Testis (tissue), 3 donors: Measurements from ENCODE around the gene RTL1. TPM values are rescaled to one million over a fixed set of nuclear protein-coding genes. Genes with fewer than 3 reads are reported as not detected.

Experiments
- DNase-seq: peaks from one replicate; pipeline ENCODE4 v3.0.0-alpha.2; 2019
- H3K27ac ChIP-seq, 2 donors: fragments of 200-600 bp; sonication (generic); one replicate each; pipeline ENCODE4 v1.5.1; 2019
- H3K27me3 ChIP-seq: fragments of 200-600 bp; sonication (generic); one replicate; pipeline ENCODE4 v1.5.1; 2019
- H3K36me3 ChIP-seq: fragments of 200-600 bp; sonication (generic); one replicate; pipeline ENCODE4 v1.5.1; 2017; ENCODE audit warnings: low read depth; ENCODE audit errors: missing control alignments
- H3K4me1 ChIP-seq: fragments of 200-600 bp; sonication (generic); one replicate; pipeline ENCODE4 v1.5.1; 2019
- H3K4me3 ChIP-seq, 2 donors: fragments of 200-600 bp; sonication (generic); one replicate each; pipeline ENCODE4 v1.5.1; 2017 to 2019
- H3K9me3 ChIP-seq: fragments of 200-600 bp; sonication (generic); one replicate; pipeline ENCODE4 v1.5.1; 2017
- CTCF ChIP-seq, 3 experiments: fragments of 450-650 bp in 2 of 3; fragments of 200-600 bp in 1 of 3; sonication (generic) in 1 of 3; IDR thresholded peaks; one replicate each; pipeline ENCODE4 v1.5.1; 2016 to 2019; ENCODE audit warnings: antibody characterized with exemption in 3 of 3, mild to moderate bottlenecking in 2 of 3, moderate library complexity in 1 of 3
- POLR2A ChIP-seq: fragments of 450-650 bp; IDR thresholded peaks from one replicate; pipeline ENCODE4 v1.6.1; 2017; ENCODE audit warnings: antibody characterized with exemption, mild to moderate bottlenecking, moderate library complexity
- WGBS, 2 donors: methylation state at CpG; one replicate each; pipeline ENCODE4 v1.1.5; 2018; 5-methylcytosine and 5-hydroxymethylcytosine counted together
- intact Hi-C: fragments of 100-400 bp; cut with DNase I; formaldehyde crosslinking; loops from one replicate; pipeline ENCODE4 v1.15.1; 2023; ENCODE audit warnings: low total_unique reads
- polyA plus RNA-seq: library from polyadenylated mRNA; stranded (reverse); fragments of 350-450 nt; fragmentation: Illumina TruSeq; extraction: RNeasy Lipid Tissue Mini Kit (QIAGEN cat#74804); gene quantifications from one replicate; pipeline ENCODE4 v1.2.3, GENCODE V29; 2014; ENCODE audit warnings: low read depth, low replicate concordance; ENCODE audit not compliant: insufficient read depth
- total RNA-seq, 2 donors: library from RNA; depleted of rRNA; stranded (reverse); fragments of >200 nt; gene quantifications; one replicate each; pipeline ENCODE4 v1.2.3, GENCODE V29; 2016

The RTL1 gene
- total and polyA plus RNA-seq, 3 donors from 2014 or later: 0.34 to 1.2 (median 0.94) TPM

GRCh38 chr14:100887728-100888335 is 15.7 kb downstream of the RTL1 start:
- TF ChIP-seq CTCF (IDR thresholded peaks at IDR 0.05) (no peak), POLR2A (no peak)
- no peak overlapping the region for H3K4me3 ChIP-seq
- H3K27me3 ChIP-seq: no peaks in the 10 kb centered on the region
- H3K36me3 ChIP-seq: no peaks in the 10 kb centered on the region
- no peak overlapping the region for H3K27ac ChIP-seq
- H3K9me3 ChIP-seq: no peaks in the 10 kb centered on the region
- H3K4me1 ChIP-seq: no peaks in the 10 kb centered on the region
- 85 to 90% methylated on average over 6 of the region's 6 CpGs for WGBS, 2 donors
- intact Hi-C loops: no loop called here
- DNase-seq: no peak

- Histone ChIP-seq H3K27me3 (no peaks in the 10 kb centered on the region), H3K4me3 (no peak overlapping the region), H3K9me3 (no peaks in the 10 kb centered on the region), H3K36me3 (no peaks in the 10 kb centered on the region), H3K27ac (no peak overlapping the region), H3K4me1 (no peaks in the 10 kb centered on the region)
- TF ChIP-seq POLR2A: no peak
- no peak for TF ChIP-seq CTCF (IDR thresholded peaks at IDR 0.05)
- intact Hi-C loops: no loop called here
- DNase-seq: no peak
- 49 to 57% methylated on average over 5 of the region's 5 CpGs for WGBS, 2 donors
These were observed 17.9 kb downstream of the RTL1 start for GRCh38 chr14:100885617-100886016.

GRCh38 chr14:100885196-100885595 is 18.3 kb downstream of the RTL1 start:
- Histone ChIP-seq H3K27me3 (no peaks in the 10 kb centered on the region), H3K36me3 (no peaks in the 10 kb centered on the region), H3K27ac (no peak overlapping the region), H3K4me3 (no peak overlapping the region), H3K4me1 (no peaks in the 10 kb centered on the region), H3K9me3 (no peaks in the 10 kb centered on the region)
- WGBS, 2 donors: 80 to 82% methylated on average over 2 of the region's 2 CpGs
- no peak for TF ChIP-seq POLR2A
- TF ChIP-seq CTCF (IDR thresholded peaks at IDR 0.05): no peak
- DNase-seq: no peak
- intact Hi-C loops: no loop called here

GRCh38 chr14:100884456-100884855 is 19.1 kb downstream of the RTL1 start:
- Histone ChIP-seq H3K36me3 (no peaks in the 10 kb centered on the region), H3K4me3 (no peak overlapping the region), H3K9me3 (no peaks in the 10 kb centered on the region), H3K27me3 (no peaks in the 10 kb centered on the region), H3K27ac (no peak overlapping the region), H3K4me1 (no peaks in the 10 kb centered on the region)
- TF ChIP-seq CTCF (IDR thresholded peaks at IDR 0.05): no peak
- no peak for TF ChIP-seq POLR2A
- no peak for DNase-seq
- intact Hi-C loops: no loop called here
- 93 to 98% methylated on average over 13 of the region's 13 CpGs for WGBS, 2 donors

GRCh38 chr14:100883789-100884101 is 19.8 kb downstream of the RTL1 start:
- 58 to 95% methylated on average over 2 to 11 of the region's 11 CpGs for WGBS, 2 donors
- no peak for TF ChIP-seq POLR2A
- TF ChIP-seq CTCF (IDR thresholded peaks at IDR 0.05): no peak
- Histone ChIP-seq H3K36me3 (no peaks in the 10 kb centered on the region), H3K9me3 (no peaks in the 10 kb centered on the region), H3K4me1 (no peaks in the 10 kb centered on the region), H3K4me3 (no peak overlapping the region), H3K27me3 (no peaks in the 10 kb centered on the region), H3K27ac (no peak overlapping the region)
- intact Hi-C loops: no loop called here
- no peak for DNase-seq
